Stimulated activated CD8-positive, alpha-beta memory T cell treated with anti-CD3 and anti-CD28 coated beads, Interleukin-4, amount 100 ng/mL, for 4 hours (primary cell): ENCODE results near the gene LSM14A.
"Not testable (repeated sequence)": the region's sequence is repeated elsewhere in the genome, so short reads cannot be mapped to it uniquely, and the experiment has no call there.

Experiments
- DNase-seq, 2 donors: peaks; one replicate each; pipeline ENCODE4 v3.0.0-alpha.2; 2020; ENCODE audit warnings: low read depth in 2 of 2, low spot score in 1 of 2

The LSM14A gene

DNA sequence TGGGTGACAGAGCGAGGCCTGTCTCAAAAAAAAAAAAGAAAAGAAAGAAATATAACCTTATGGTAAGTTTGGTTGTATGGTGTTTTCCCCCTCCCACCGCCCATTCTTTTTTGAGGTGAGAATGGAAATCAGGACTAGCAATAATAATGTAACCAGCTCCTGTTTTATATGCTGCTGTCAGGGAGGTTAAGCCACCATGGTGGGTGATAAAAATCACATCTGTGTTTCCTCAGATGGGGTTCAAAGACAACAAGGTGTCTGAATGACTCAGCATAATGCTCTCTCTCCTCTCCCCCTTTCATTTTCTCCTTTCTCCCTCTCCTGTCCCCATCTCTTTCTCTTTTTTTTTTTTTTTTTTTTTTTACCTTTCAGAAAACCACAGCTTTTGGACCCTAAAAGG lies 53.7 kb downstream of the LSM14A start:
- no peak for DNase-seq

DNA sequence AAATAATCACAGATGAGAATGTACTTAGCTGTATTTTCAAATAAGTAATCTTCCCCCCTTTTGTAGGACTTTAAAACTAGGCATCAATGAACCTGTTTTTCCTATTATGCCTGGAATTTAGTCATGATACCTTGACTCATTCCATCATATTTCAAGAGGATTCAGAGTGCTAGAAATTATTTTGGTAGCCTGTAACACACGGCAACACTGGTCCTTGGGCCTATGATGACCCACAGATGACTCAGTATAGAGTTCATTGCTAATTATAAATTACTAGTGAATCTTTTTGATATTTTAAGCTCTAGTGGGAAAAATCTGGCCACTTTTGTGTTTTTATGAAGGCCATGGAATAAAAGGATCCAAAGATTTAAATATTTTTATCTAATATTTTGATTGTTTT lies 56.0 kb downstream of the LSM14A start:
- no peak for DNase-seq

DNA sequence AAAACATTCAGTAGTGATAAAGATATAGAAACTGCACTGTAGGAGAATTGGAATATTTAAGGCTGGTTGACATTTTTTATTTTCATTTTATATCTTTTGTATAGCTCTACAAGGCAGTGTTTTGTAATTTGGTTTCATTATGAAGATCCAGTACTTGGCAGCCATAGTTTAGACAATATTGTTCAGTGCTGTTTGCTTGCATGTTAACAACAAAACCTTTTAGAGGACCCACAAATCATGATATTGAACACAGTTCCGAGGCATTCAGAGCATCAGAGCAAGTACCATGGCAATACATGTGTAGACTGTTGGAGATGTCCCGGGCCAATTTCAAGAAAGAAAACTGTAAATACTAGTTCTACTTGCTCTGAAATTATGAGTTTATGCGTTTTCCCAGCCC lies 56.5 kb downstream of the LSM14A start:
- no peak for DNase-seq

DNA sequence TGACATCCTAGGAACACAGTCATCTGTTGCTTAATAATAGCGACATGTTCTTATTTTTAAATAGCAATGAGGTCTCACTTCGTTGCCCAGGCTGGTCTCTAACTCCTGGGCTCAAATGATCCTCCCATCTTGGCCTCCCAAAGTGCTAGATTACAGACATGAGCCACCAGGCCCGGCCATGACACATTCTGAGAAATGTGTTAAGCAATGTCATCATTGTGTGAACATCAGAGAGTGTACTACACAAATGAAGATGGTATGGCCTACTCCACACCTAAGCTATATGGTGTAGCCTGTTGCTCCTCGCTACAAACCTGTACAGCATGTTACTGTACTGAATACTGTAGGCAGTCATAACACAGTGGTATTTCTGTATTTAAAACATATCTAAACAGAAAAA lies 57.4 kb downstream of the LSM14A start:
- no peak for DNase-seq

DNA sequence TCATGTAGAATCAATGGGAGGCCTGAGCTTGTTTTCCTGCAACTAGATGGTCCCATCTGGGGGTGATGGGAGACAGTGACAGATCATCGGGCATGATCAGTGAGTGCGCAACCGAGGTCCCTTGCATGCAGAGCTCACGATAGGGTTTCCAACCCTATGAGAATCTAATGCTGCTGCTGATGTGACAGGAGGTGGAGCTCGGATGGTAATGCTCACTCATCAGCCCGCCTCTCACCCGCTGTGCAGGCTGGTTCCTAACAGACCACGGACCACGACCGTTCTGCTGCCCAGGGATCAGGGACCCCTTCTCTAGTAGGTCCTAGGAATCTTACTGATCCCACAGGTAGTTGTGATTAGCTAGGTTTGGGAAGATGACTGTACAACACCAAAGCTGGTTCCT lies 58.5 kb downstream of the LSM14A start:
- DNase-seq: no peak

DNA sequence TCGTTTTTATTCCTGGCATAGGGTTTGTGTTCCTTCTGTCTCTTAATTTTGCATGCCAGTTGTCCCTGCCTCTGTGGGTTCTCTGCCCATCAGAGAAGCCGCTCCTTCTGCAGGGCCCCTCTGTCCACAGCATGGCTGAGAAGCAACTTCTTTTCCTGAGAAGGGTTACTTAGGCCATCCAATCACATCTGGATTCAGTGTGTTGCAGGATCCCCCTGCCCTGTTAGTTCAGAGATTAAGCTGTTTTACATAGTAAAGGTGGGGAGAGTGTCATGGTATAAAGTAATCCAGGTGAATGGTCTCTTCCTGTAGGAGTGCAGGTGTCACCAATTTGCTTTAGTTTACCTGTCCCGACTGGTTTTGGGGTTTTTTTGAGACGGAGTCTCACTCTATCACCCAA lies 59.1 kb downstream of the LSM14A start:
- DNase-seq: no peak

DNA sequence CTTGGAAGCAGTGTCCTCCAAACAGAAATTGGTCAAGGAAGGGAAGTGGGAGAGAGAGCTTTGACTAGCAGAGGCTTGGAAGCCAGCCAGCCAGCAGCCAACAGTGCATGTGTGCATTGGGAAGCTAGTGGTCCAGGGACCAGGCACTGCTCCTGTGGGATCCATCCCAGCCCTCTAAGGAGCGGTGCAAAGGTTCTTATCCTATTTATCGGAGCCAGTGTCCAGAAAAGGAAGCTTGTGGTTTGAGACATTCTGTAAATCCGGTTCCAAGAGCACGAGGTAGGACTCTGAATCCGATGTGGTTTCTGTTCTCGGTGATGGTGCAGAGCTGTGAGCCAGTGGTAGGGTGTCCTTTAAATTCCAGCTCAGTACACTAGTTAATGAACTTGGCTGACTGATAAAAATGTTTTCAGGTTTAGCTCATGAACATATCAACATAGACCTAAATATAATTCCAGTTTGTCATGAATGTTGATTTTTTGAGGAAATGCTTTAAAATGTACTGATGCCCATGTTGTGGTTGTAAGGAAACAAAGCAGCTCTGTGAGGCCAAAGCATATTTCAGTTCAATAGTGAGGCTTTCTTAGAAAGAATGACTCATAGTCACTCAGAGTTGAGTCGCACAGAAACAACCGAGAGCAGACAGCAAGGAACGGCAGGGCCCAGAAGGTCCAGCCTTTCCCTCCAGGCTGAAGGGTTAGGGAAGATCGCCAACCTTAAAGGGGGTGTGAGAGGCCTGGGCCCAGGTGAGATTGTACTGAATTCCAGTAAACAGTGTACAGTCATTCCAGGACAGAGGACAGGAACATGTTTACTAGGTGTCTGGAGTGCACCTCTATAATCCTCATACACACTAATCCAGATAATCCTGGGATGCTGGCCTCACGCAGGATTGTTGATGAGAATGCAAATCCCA lies 60.5 kb downstream of the LSM14A start:
- no peak for DNase-seq

DNA sequence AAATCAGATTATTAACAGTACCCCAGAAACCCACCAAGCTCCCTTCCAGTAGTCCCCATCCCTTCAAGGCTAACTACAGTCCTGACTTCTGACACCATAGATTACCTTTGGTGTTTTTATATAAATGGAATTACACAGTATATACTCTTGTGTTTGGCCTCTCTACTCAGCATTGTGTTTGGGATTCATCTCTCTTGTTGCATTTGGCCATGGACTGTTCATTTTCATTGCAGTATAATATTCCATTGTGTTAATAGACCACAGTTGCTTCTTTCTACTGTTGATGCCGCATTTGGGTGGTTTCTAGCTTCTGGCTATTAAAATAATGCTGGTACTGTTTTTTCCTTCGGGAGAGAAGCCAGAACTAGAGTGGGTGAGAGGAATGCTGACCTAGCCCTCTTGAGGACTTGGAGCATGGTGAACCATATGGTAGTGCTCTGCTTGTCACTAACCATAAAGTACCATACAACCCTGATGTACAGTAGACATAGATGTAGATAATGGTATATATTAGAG lies 63.2 kb downstream of the LSM14A start:
- no peak for DNase-seq

DNA sequence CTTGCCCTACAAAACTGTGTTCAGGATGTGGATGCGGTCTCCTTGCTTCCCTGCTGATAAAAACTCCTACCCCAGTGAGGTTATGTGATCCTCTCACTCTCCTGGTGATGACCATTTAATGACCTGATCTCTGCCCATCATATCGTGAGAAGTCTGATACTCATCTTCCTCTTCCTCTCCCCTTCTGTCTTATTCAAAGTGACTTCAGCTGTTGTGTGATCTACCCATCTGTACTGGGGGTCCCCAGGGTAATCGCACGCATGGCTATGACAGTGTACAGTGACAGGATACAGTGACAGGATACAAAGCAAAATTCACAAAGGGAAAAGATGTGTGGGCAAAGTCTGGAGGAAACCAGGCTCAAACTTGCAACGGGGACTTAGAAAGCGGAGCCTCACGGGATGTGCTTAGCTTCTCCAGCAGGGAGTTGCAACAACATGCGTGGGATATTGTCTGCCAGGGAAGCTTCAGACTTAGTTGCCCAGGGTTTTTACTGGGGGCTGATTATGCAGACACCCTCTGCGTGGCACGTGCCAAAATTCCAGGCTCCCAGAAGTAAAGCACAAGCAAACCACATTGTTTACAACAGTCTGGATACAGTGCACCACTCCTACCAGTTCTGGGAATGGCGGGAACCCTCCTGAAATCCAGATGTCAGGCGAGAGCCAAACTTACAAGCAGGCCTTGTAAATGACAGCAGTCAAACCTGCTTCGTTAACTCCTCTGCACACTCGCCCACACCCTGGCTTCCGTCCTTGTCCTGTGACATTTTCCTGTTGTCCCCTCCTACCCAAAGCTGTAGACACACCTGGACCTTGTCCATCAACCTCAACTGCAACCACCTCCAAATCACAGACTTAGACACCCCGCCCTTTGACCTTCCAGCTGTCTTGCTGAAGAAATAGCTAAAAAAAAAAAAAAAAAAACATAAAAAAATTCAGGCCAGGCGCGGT lies 64.0 kb downstream of the LSM14A start:
- DNase-seq: no peak

DNA sequence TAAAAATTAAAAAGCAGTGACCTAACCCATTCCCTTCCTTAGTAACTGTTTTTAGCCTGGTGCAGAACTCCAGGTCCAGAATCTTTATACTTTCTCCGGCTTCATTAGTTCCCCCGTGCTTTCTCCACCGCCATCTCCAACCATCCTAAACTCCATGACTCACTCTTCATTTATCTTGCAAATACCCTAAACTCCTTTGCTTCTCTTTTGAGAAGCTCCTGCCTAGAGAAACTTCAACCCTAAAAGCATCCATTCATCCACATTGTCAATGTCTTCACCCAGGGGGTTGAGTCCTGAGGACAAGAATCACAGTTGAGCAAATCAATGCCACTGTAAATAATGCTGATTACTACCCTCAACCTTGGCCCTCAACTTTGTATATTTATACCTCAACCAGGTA lies 65.0 kb downstream of the LSM14A start:
- no peak for DNase-seq

DNA sequence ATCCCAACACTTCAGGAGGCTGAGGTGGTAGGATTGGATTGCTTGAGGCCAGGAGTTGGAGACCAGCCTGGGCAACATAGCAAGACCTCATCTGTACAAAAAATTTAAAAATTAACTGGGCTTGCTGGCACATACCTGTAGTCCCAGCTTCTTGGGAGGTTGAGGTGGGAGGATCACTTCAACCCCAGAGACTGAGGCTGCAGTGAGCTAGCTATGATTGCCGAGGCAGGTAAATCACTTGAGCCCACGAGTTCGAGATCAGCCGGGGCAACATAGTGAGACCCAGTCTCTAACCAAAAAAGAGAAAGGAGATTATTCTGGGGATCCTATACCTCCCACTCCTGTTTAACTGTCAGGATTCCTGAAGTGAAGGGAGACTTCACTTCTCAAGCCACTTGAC lies 65.6 kb downstream of the LSM14A start:
- DNase-seq: no peak

DNA sequence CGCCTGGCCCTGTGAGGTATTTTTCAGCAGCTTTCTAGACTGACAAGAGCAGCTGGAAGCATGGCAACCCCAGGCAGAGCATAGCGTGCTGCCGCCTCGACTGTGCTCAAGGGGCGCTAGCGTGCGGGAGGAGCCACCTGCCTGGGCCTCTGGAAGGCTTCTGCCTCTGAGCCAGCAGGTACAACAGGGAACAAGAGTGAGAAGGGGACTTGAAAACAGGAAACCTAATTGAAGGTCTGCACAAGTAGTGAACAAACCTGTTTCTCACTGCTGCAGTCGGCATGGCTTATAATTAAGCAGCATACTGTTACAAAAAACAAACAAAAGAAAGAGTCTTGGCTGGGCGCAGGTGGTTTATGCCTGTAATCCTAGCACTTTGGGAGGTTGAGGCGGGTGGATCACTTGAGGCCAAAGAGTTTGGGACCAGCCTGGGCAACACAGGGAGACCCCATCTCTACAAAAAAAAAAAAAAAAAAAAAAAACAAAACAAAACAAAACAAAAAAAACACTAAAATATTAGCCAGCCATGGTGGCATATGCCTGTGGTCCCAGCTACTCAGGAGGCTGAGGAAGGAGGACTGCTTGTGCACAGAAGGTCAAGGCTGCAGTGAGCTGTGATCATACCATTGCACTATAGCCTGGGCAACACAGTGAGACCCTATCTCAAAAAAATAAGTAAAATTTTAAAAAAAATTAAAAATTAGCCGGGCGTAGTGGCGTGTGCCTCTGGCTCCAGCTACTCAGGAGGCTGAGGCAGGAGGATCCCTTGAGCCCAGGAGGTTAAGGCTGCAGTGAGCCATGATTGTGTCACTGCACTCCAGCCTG lies 69.4 kb downstream of the LSM14A start:
- DNase-seq: no peak

DNA sequence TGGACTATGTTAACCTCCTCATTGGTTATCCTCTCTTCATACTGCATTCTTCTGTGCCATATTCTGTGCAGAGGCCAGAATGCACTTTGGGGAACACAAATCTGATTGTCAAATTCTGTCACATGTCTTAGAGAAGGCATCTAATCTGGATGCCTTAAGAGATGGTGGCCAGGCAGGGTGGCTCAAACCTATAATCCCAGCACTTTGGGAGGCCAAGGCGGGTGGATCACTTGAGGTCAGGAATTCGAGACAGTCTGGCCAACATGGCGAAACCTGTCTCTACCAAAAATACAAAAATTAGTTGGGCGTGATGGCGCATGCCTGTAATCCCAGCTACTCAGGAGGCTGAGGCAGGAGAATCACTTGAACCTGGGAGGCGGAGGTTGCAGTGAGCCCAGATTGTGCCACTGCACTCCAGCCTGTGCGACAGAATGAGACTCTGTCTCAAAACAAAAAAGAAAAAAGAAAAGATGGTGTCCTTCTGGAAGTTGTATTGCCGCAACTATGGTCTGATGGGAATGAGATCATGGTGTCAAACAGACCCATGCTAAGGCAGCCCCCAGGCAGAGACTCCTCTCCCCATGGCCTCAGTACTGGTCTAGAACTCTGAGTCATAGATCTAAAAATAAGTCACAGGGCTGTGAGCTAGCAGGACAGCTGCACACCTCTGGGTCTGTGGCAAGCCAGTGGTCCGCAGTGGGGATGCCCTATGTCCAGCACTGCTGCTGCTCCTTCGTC lies 71.0 kb downstream of the LSM14A start:
- DNase-seq: not testable (repeated sequence)

DNA sequence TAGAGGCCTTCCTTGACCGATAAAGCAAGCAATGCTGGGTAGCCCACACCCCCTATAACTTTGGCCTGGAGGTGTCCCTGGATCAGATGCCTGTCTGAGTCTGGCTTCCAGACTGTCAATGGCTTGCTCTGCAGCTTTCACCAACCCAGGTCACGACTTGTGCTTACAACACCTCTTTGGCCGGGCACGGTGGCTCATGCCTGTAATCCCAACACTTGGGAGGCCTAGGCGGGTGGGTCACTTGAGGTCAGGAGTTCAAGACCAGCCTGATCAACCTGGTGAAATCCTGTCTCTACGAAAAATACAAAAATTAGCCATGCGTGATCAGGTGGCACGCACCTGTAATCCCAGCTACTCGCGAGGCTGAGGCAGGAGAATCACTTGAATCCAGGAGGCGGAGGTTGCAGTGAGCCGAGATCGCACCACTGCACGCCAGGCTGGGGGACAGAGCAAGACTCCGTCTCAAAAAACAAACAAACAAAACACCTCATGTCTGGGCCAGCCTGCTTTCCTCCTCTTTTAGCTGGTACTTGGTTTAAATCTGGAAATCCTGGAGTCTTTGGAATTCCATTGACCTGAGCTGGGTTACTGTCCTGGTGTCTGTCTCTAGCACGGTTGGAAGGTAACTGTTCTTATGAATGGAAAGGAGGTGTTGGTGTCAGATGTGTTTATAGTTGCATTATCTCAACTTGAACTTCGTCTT lies 71.7 kb downstream of the LSM14A start:
- DNase-seq: no peak

DNA sequence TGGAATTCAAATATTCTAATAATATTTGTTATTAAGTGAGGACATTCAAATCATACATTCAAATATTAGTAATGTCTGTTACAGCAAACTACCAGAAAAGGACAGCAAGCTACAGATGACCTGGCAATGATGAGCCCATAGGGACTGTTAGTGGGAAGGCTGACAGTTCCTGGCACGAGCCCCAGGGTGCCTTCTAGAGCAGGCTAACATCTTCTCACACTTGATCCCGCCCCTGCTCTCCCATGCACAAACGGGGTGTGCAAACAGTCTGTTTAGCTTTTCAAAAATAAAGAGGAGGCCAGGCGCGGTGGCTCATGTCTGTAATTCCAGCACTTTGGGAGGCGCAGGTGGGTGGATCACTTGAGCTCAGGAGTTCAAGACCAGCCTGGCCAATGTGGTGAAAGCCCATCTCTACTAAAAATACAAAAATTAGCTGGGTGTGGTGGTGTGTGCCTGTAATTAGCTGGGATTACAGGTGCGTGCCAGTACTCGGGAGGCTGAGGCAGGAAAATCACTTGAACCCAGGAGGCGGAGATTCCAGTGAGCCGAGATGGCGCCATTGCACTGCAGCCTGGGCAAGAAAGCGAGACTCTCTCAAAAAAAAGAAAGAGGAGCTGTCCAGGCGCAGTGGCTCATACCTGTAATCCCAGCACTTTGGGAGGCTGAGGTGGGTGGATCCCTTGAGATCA lies 72.5 kb downstream of the LSM14A start:
- DNase-seq: no peak

DNA sequence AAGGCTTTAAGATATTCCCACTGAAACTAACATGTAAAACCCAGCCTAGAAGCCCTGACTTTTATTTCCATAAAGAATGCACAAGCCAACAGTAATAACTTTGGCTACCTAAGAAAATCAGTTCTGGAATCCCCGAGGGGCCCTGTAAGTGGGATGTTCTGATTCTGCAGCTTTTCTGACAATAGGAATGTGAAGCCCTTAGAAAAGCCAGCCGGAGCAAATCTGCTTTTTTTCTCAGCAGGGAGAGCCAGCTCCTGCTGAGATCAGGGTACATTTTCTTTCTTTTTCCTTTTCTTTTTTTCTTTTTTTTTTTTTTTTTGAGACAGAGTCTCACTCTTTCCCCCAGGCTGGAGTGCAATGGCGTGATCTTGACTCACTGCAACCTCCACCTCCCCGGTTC lies 74.0 kb downstream of the LSM14A start:
- no peak for DNase-seq

DNA sequence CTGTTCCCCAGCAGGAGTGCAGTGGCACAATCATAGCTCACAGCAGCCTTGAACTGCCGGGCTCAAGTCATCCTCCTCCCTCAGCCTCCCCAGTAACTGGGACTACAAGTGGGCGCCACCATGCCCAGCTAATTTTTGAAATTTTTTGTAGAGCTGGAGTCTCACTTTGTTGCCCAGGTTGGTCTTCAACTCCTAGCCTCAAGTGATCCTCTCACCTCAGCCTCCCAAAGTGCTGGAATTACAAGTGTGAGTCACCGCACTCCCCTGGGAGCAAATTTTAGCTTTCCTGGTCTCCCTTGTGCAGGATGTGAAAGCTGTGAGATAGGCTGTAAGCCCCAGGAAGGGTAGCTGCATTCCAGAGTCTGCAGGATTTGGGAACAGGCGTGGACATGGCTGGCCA lies 76.6 kb downstream of the LSM14A start:
- no peak for DNase-seq

DNA sequence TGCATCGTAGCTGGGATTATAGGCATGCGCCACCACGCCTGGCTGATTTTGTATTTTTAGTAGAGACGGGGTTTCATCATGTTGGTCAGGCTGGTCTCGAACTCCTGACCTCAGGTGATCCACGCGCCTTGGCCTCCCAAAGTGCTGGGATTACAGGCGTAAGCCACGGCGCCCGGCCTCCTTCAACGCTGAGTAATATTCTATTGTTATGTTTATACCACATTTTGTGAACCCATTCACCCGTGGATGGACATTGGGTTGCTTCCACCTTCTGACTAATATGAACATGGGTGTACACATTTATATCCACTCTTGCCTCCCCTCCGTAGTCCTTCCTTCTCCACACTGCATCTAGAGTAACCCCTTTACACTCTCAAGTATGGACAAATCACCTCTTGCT lies 80.9 kb downstream of the LSM14A start:
- DNase-seq: not testable (repeated sequence)

DNA sequence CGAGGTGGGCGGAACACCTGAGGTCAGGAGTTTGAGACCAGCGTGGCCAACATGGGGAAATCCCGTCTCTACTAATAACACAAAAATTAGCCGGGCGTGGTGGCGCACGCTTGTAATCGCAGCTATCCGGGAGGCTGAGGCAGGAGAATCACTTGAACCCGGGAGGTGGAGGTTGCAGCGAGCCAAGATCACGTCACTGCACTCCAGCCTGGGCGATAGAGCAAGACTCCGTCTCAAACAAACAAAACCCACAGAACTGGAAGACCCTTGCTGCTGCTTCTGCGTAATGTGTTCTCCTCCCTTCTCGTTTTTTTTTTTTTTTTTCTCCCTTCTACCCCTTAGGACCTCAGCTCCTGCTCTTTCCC lies 81.4 kb downstream of the LSM14A start:
- not testable (repeated sequence) for DNase-seq
